ENCODE data around the gene FAM193A. TPM values are rescaled to one million over a fixed set of nuclear protein-coding genes. Genes with fewer than 3 reads are reported as not detected.
"Not testable (repeated sequence)": the region's sequence is repeated elsewhere in the genome, so short reads cannot be mapped to it uniquely, and the experiment has no call there.

FAM193A gene
- total RNA-seq, 6 experiments from 2014 or later = 20.4 to 22.3 (median 20.8) TPM

DNA sequence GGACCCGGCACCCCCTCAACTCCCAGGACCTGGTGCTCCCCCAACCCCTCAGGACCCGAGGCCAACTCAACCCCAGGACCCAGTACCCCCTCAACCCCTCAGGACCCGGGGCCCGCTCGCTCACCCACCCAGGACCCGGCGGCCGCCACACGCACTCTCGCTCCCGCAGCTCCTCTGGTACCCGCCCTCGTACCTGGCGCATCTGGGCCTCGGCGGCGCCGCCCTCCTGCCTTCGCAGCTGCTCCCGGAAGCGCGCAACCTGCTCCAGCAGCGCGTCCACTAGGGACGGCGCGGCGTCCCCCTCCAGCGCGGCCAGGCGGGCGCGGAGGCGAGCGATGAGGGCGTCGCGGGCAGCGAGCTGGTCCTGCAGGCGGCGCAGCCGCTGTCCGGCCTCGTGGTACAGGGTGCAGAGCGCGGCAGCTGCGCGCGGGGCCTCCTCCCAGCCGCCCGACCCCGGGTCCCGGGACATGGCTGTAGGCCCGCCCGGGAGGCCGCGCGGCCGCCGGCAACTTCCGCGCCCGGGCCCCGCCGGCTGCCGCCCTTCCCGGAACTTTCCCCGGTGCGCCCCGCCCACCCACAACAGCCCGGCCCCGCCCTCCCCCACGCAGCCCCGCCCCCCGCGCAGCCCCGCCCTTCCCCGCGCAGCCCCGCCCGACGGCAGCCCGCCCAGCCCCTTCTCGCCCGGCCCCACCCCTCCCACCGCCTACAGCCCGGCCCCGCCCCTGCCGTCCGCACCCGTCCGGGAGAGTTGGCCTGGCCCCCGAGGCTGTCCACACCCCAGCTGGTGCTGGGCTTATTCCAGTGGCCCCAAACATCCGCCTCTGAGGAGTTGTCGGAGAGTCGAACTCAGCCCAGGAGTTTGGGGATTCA, 219.6 kb downstream of the FAM193A start, which contains the start of gene TNIP2:
Gene TNIP2 (minus strand): TSS at position 516 of the 870 bp plus-strand sequence. CDS start 47 bp downstream, at position 469.
- no peaks in the 10 kb centered on the region for H3K36me3 Mint-ChIP-seq (ENCODE audit: low read depth)
- H3K27me3 Mint-ChIP-seq (ENCODE audit: insufficient read depth) = no peaks in the 10 kb centered on the region; the same call in 1 of the 2 replicates
- TF ChIP-seq CTCF (IDR thresholded peaks at IDR 0.05) = peak; percentile 67
- peaks cover 16% of the 10 kb centered on the region for H3K4me1 Mint-ChIP-seq (ENCODE audit: low read depth)
- no peaks in the 10 kb centered on the region for H3K9me3 Mint-ChIP-seq
- H3K27ac Mint-ChIP-seq = peak within 1 kb of the TSS; percentile 40; the same call in 1 of the 2 replicates
- peak; percentile 64 for DNase-seq
- H3K4me3 Mint-ChIP-seq = peak within 1 kb of the TSS; percentile 81

- Mint-ChIP-seq H3K27me3 (ENCODE audit: insufficient read depth) (no peaks in the 10 kb centered on the region; the same call in 1 of the 2 replicates), H3K4me3 (peak overlapping the region; percentile 69), H3K4me1 (ENCODE audit: low read depth) (peaks cover 16% of the 10 kb centered on the region), H3K36me3 (ENCODE audit: low read depth) (no peaks in the 10 kb centered on the region), H3K9me3 (no peaks in the 10 kb centered on the region), H3K27ac (peak overlapping the region; percentile 40; the same call in 1 of the 2 replicates)
- no peak for TF ChIP-seq CTCF (IDR thresholded peaks at IDR 0.05)
- DNase-seq = no peak
Measured at GRCh38 chr4:2756691-2757350, 220.4 kb downstream of the FAM193A start.

DNA sequence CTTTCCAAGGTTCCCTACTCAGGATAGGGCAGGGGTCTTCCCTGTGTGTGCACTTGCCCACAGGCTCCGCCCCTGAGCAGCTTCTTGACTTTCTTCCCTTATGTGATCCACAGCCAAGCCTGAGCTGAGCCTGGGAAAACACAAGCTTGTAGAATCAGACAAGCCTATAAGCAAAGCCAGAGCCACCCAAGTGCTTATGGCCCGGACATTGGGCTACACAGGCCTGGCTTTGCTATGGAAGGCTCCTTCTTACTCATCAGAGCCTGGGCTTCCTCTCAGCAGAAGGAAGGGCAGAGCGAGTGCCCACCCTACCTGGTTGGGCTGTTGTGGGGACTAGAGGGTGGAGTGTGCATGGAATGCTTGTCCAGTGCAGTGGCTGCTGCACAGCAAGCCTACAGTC, 221.0 kb downstream of the FAM193A start:
- no peak for TF ChIP-seq CTCF (IDR thresholded peaks at IDR 0.05)
- Mint-ChIP-seq H3K36me3 (ENCODE audit: low read depth) (no peaks in the 10 kb centered on the region), H3K4me1 (ENCODE audit: low read depth) (peaks cover 16% of the 10 kb centered on the region), H3K27ac (no peak overlapping the region), H3K9me3 (no peaks in the 10 kb centered on the region), H3K27me3 (ENCODE audit: insufficient read depth) (peaks cover 1% of the 10 kb centered on the region; the same call in 1 of the 2 replicates), H3K4me3 (peak overlapping the region; percentile 25; the same call in 1 of the 2 replicates)
- DNase-seq = no peak

- Mint-ChIP-seq H3K4me1 (ENCODE audit: low read depth) (no peaks in the 10 kb centered on the region), H3K27me3 (ENCODE audit: insufficient read depth) (peaks cover 4% of the 10 kb centered on the region), H3K4me3 (no peak overlapping the region), H3K27ac (no peak overlapping the region), H3K9me3 (no peaks in the 10 kb centered on the region), H3K36me3 (ENCODE audit: low read depth) (no peaks in the 10 kb centered on the region)
- DNase-seq = no peak
- TF ChIP-seq CTCF (IDR thresholded peaks at IDR 0.05) = no peak
Measured at GRCh38 chr4:2761035-2761923, 224.8 kb downstream of the FAM193A start.

GRCh38 chr4:2762048-2762447, 225.6 kb downstream of the FAM193A start:
- TF ChIP-seq CTCF (IDR thresholded peaks at IDR 0.05) = no peak
- H3K9me3 Mint-ChIP-seq = no peaks in the 10 kb centered on the region
- no peak for DNase-seq
- no peak overlapping the region for H3K4me3 Mint-ChIP-seq
- no peaks in the 10 kb centered on the region for H3K4me1 Mint-ChIP-seq (ENCODE audit: low read depth)
- no peak overlapping the region for H3K27ac Mint-ChIP-seq
- peaks cover 4% of the 10 kb centered on the region for H3K27me3 Mint-ChIP-seq (ENCODE audit: insufficient read depth)
- no peaks in the 10 kb centered on the region for H3K36me3 Mint-ChIP-seq (ENCODE audit: low read depth)

DNA sequence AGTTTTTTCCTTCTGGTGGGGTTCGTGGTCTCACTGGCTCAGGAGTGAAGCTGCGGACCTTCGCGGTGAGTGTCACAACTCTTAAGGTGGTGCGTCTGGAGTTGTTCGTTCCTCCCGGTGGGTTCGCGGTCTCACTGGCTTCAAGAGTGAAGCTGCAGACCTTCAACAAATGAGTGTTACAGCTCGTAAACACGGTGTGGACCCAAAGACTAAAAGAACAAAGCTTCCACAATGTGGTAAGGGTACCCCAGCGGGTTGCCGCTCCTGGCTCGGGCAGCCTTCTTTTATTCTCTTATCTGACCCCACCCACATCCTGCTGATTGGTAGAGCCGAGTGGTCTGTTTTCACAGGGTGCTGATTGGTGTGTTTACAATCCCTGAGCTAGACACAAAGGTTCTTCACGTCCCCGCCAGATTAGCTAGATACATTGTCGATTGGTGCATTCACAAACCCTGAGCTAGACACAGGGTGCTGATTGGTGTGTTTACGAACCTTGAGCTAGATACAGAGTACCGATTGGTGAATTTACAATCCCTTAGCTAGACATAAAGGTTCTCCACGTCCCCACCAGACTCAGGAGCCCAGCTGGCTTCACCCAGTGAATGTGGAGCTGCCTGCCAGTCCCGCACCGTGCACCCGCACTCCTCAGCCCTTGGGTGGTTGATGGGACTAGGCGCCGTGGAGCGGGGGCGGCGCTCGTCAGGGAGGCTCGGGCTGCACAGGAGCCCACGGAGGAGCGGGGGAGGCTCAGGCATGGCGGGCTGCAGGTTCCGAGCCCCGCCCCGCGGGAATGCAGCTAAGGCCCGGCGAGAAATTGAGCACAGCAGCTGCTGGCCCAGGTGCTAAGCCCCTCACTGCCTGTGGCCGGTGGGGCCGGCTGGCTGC, 226.3 kb downstream of the FAM193A start:
- not testable (repeated sequence) for H3K27ac Mint-ChIP-seq; H3K4me3 Mint-ChIP-seq; H3K27me3 Mint-ChIP-seq (ENCODE audit: insufficient read depth); DNase-seq; H3K36me3 Mint-ChIP-seq (ENCODE audit: low read depth); H3K9me3 Mint-ChIP-seq; H3K4me1 Mint-ChIP-seq (ENCODE audit: low read depth)
